Stomach (tissue), 4 donors: ENCODE measurements around the gene RETREG2.
"Not testable (repeated sequence)": the region's sequence is repeated elsewhere in the genome, so short reads cannot be mapped to it uniquely, and the experiment has no call there.

Source experiments
- EP300 ChIP-seq: sonication (generic); formaldehyde crosslinking; IDR thresholded peaks from one replicate; pipeline ENCODE4 v1.6.1; 2017; ENCODE audit warnings: antibody characterized with exemption
- POLR2A ChIP-seq, 4 donors: fragments of 450-650 bp; IDR thresholded peaks; one replicate each; pipeline ENCODE4 v1.6.1; 2016; ENCODE audit warnings: antibody characterized with exemption in 4 of 4, control low read depth in 2 of 4, mild to moderate bottlenecking in 1 of 4, moderate library complexity in 1 of 4
- POLR2AphosphoS5 ChIP-seq, 3 donors: sonication (generic); formaldehyde crosslinking; IDR thresholded peaks; one replicate each; pipeline ENCODE4 v1.6.1; 2016; ENCODE audit warnings: antibody characterized with exemption in 3 of 3
- TF ChIP-seq, protein P1 (sequence below), 7 experiments: fragments of 450-650 bp in 4 of 7; fragments of 200-600 bp in 3 of 7; sonication (generic) in 3 of 7; IDR thresholded peaks; one replicate each; pipeline ENCODE4 v1.5.1; 2016 to 2019; ENCODE audit warnings: antibody characterized with exemption in 7 of 7, control low read depth in 2 of 7, mild to moderate bottlenecking in 1 of 7

DNA sequence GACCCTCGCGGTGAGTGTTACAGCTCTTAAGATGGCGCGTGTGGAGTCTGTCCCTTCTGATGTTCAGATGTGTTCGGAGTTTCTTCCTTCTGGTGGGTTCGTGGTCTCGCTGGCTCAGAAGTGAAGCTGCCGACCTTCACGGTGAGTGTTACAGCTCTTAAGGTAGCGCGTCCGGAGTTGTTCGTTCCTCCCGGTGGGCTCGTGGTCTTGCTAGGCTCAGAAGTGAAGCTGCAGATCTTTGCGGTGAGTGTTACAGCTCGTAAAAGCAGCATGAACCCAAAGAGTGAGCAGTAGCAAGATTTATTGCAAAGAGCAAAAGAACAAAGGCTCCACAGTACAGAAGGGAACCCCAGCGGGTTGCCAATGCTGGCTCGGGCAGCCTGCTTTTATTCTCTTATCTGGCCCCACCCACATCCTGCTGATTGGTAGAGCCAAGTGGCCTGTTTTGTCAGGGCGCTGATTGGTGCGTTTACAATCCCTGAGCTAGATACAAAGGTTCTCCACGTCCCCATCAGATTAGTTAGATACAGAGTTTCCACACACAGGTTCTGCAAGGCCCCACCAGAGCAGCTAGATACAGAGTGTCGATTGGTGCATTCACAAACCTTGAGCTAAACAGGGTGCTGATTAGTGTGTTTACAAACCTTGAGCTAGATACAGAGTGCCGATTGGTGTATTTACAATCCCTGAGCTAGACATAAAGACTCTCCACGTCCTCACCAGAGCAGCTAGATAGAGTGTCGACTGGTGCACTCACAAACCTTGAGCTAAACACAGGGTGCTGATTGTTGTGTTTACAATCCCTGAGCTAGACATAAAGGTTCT is 22.6 kb downstream of the RETREG2 start:
- not testable (repeated sequence) for TF ChIP-seq POLR2A (IDR thresholded peaks at IDR 0.05); EP300; POLR2AphosphoS5 (IDR thresholded peaks at IDR 0.05)
- TF ChIP-seq, protein P1, sequence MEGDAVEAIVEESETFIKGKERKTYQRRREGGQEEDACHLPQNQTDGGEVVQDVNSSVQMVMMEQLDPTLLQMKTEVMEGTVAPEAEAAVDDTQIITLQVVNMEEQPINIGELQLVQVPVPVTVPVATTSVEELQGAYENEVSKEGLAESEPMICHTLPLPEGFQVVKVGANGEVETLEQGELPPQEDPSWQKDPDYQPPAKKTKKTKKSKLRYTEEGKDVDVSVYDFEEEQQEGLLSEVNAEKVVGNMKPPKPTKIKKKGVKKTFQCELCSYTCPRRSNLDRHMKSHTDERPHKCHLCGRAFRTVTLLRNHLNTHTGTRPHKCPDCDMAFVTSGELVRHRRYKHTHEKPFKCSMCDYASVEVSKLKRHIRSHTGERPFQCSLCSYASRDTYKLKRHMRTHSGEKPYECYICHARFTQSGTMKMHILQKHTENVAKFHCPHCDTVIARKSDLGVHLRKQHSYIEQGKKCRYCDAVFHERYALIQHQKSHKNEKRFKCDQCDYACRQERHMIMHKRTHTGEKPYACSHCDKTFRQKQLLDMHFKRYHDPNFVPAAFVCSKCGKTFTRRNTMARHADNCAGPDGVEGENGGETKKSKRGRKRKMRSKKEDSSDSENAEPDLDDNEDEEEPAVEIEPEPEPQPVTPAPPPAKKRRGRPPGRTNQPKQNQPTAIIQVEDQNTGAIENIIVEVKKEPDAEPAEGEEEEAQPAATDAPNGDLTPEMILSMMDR (IDR thresholded peaks at IDR 0.05): not testable (repeated sequence)
